ENCODE results near the gene COLGALT1.

Gene COLGALT1

DNA sequence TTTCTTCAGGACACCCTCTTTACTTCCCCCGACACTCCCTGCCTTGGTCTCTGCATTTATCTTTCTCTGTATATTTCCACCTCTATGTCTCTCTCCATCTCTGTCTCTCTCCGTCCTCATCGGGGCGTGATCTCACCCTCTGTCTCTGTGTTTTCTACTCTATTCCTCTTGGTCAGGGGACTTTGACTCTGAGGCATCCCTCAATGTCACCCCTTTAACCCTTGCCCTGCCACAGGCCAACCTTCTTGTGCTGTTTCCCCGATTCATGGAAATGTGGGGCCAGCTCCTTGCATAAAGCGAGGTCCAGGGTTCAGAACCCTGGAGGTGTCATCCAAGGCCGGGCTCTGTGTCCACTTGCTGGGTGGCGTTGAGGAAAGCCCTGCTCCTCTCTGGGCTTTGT, 46.8 kb downstream of the COLGALT1 start:
- DNase-seq: no peak

DNA sequence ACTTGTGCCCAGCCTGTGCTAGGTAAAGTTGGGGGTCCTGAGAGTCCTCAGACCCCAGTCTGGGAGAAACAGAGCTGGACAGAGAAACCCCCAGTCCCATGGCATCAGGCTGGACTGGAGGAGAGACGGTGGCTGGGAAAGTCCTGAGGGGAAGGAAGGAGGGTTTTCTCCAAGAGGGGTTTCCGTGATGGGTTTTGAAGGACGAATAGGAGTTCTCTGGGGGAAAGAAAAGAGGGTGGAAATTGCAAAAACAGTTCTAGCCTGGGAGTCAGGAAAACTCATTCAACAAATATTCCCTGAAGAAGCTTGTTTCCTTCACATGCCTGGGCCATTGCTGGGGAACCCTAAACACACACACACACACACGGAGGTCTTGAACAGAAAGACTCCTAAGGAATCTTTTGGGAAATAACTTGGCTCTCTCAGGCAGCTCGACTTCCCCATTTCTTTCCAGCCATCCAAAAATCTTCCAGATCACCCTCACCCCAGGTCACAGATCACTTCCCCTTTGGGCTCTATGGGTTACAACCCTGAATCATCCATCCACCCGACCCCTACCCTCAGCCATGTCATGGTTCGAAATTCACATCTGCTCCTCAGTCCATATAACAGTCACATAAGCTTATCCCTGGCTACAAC, 47.5 kb downstream of the COLGALT1 start:
- DNase-seq: no peak

- no peak for DNase-seq
Observed at GRCh38 chr19:17604372-17605025, 49.0 kb downstream of the COLGALT1 start.

GRCh38 chr19:17605117-17605516, 49.7 kb downstream of the COLGALT1 start:
- no peak for DNase-seq

DNA sequence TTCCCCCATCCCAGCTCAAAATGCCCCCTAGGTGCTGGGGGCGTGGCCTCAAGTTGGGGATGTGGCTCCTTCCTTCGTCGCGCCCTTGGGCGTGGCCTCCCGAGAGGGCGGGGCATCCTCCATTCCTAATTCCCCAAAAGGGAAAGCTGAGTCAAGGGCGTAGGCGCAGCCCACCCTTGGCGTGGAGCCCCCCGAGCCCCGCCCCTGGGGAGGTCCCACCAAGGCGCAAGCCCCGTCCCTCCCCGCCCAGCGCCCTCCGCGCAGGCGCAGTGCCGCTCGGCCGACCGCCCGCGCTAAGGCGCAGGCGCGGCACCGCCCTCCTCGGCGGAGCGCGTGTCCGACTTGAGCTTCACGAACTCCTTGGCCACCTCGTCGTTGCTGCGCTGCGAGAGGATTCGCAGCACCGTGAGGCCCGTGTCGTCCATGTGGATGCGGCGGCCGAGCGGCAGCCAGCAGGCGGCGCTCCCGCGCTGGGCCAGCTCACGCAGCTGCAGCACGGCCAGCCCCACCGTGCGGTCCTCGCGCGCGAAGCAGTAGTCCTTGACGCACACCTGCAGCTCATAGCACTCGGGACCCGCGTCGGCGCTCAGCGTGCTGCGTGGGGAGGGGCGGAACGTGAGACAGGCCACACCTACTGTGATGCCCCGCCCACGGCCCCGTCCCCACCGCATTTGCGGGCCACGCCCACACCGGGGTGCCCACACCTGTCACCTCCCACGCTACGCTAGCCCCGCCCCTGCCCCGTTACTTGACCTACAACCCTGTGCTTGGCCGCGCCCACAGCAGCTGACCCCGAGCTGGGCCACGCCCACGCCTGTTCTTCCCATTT, 50.5 kb downstream of the COLGALT1 start:
- no peak for DNase-seq

- DNase-seq: no peak
Observed at GRCh38 chr19:17606590-17607185, 51.2 kb downstream of the COLGALT1 start.

GRCh38 chr19:17607936-17608335, 52.5 kb downstream of the COLGALT1 start:
- DNase-seq: no peak

GRCh38 chr19:17610384-17610783, 54.9 kb downstream of the COLGALT1 start:
- no peak for DNase-seq

DNA sequence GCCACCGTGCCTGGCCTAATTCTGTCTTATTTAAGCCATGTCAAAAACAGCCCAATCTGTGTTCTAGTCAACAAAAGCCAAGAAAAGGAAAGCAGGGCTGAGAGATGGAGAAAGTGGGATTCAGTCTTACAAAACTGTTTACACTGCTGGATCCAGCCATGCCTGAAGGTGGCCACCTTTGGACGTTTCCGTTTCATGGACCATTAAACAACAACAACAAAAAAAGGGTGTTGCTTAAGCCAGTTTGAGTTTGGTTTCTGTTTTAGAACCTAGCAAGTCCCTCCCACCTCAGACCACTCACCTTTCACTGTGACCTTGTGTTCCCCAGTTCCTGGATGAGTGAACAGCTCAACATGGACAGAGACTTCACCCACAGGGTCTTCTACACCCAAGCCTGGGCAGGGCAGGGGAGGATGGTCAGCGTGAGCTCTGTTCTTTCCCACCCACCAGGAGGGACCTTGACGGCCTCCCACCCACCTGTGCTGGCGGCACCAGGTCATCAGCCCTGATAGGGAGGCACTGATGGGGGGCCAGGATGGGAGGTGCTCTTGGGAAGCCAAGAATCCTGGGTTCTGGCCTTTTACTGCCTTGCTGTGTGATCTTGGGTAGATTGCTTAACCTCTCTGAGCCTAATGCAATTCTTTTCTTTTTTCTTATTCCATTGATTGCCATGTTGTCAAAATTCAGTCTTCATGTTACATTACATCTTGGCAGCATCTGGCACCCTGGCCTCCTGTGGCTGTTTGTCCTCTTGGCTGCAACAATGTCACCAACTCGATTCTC, 56.2 kb downstream of the COLGALT1 start:
- no peak for DNase-seq

DNA sequence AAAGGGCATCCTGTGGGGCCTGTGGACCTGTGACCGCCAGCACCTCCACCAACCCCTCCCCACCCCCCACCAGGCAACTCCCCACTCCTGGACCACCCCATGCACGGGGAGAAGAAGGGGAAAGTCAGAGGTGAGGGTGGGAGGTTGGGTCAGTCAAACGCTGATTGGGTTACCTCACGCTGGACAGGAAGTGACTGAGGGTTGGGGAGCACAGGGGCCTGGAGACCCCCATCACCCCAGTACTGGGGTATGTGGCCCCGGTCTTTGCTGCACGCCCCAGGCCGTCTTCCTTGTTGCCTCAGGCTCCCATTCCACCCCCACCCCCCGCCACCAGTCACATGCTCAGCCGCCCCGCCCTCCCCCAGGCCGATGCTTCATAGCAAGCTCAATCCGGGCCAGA, 59.0 kb downstream of the COLGALT1 start:
- no peak for DNase-seq

DNA sequence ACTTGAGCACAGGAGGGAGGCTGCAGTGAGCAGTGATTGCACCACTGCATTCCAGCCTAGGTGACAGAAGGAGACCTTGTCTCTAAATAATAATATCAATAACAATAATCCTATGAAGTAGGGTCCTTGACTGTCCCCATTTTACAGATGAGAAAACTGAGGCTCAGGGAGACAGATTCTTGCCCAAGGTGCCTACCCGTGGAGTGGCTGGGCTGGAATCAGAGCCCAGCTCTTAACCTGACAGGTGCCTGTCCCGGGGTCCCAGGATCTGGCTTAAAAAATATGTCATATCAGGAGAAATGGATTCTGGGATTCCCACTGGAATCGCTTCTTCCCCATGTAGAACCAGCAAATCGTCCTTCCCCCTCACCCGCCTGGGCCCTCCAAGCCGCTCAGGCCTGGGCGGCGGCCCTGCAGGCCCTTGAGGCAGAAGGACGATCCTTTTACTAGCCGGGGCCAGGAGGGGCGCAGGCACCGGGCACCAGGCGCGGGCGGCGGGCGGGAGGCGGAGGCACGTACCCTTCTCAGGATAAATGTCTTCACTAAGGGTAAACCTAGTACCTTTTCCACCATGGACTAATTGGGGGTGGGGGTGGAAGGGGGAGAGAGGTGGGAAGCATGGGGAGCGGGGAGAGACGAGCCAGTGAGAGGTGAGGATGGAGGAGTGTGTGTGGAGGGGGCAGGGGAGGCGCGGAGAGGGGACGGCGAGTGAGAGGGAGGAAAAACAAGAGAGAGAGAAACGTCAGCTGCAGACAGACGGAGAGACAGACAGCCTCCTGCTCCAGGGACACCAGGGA, 60.6 kb downstream of the COLGALT1 start:
- no peak for DNase-seq

DNA sequence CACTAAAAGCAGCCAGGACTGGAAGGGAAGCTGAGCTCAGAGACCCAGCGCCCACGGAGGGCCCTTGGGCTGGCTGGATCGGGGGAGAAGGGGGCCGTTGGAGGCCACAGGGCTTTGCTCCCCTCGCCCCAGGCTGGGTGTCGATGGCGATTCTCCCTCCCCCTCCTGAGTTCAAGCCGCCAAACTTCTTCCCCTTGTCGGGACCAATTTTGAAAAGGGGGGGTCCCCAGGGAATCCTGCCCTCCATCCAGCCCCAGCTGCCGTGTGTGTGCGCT, 61.2 kb downstream of the COLGALT1 start:
- DNase-seq: no peak

DNA sequence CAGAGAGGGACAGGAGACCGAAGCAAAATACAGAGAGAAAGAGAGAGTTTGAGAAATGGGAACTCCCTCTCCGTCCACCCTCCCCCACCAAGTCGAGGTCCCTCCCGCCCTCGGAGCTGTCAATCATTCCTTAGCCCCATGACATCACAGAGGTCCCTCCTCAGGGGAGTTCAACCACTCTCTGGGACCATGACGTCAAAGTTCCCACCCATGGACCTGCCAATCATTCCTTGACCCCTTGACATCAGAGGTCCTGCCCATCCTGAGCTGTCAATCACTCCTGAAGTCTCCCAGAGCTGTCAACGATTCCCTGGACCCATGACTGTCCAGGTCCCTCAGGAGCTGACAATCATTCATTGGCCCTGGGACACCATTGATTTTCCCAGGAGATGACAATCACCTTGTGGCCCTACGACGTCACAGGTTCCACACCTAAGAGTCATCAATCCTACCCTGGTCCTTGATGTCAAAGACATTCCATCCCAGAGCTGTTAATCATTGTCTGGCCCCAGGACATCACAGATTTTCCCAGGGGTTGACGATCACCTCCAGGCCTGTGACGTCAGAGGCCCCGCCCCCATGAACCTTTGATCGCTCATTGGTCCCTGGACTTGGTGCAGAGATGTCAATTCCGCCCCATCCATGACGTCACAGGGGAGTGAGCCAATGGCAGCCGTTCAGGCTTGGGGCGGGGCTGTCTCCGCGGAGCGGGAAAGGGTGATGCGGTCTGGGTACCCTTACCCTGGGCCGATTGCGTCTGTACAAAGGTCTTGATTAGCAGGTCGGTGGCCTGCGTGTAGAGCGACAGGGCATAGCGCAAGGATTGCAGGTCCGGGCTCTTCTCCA, 61.7 kb downstream of the COLGALT1 start:
- DNase-seq: no peak

GRCh38 chr19:17617807-17618192, 62.4 kb downstream of the COLGALT1 start:
- no peak for DNase-seq

GRCh38 chr19:17618281-17618903, 62.9 kb downstream of the COLGALT1 start:
- DNase-seq: no peak

- no peak for DNase-seq
Observed at GRCh38 chr19:17618936-17619335, 63.5 kb downstream of the COLGALT1 start.

DNA sequence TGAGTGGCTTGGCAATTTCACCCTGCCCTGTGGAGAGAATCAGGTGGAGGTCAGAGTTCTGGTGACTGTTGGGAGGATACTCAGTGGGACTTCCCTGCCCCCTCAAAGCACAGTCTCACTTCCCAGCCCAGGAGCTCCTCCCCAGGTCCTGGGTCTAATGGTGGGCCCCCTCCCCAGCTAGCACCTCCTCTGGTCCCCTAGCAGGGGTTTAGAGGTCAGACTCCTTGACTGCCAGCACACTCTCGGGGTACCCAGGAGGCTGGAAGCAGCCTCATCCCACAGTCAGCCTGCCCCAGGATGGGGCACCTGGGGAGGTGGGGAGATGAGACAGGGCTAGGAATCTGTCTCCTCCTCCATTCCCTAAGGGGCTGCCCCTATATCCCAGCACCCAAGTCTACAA, 65.2 kb downstream of the COLGALT1 start:
- DNase-seq: no peak

- DNase-seq: no peak
Observed at GRCh38 chr19:17623224-17623935, 67.9 kb downstream of the COLGALT1 start.

DNA sequence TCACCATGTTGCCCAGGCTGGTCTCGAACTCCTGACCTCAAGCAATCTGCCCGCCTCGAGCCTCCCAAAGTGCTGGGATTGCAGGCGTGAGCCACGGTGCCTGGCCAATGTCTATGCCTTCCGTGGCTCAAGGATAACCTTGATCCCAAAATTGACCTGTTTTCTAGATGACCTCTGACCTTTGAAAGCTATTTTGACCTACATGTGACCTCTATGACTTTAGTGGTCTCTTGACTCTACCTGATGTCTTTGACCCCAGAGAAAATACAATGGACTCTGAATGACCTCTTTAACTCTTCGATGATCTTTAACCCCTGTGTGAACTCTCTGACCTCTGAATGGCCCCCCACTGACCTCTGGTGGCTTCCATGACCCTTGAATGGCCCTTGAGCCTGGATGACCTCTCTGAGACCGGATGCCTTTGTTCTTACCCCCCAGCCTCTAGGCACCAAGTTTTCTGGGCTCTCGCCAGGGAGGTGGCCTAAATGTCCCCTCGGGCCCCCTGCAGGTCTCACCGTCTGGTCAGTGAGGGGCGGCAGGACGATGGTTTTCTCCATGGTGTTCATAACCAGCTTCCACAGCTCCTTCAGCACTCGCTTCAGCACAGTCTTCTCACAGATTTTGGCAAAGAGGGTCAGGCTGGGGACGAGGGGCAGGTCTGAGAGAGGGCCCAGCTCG, 69.0 kb downstream of the COLGALT1 start:
- no peak for DNase-seq

- no peak for DNase-seq
Observed at GRCh38 chr19:17625043-17625442, 69.6 kb downstream of the COLGALT1 start.

All from NCI-H2227 treated with DMSO at 0.1 percent for 48 hours (cell line).